ENCODE data around the gene CENPU.

CENPU gene

GRCh38 chr4:184732126-184732525 is 1.8 kb downstream of the CENPU start:
- no peak for DNase-seq (ENCODE audit: low read depth, low spot score)
- no peak overlapping the region for H3K4me3 ChIP-seq (ENCODE audit: low read depth, low read length)
- in situ Hi-C loops (cut with HindIII; ENCODE audit: low sequenced_read_pairs), result no loop called here
- no peak for TF ChIP-seq CTCF (IDR thresholded peaks at IDR 0.05; ENCODE audit: low read depth, low read length)

GRCh38 chr4:184731056-184731455 is 2.8 kb downstream of the CENPU start:
- no peak for TF ChIP-seq CTCF (IDR thresholded peaks at IDR 0.05; ENCODE audit: low read depth, low read length)
- no peak overlapping the region for H3K4me3 ChIP-seq (ENCODE audit: low read depth, low read length)
- in situ Hi-C loops (cut with HindIII; ENCODE audit: low sequenced_read_pairs), result no loop called here
- no peak for DNase-seq (ENCODE audit: low read depth, low spot score)

- no peak for TF ChIP-seq CTCF (IDR thresholded peaks at IDR 0.05; ENCODE audit: low read depth, low read length)
- in situ Hi-C loops (cut with HindIII; ENCODE audit: low sequenced_read_pairs), result no loop called here
- no peak for DNase-seq (ENCODE audit: low read depth, low spot score)
- H3K4me3 ChIP-seq (ENCODE audit: low read depth, low read length), result no peak overlapping the region
Measured at GRCh38 chr4:184729946-184730345, 4.0 kb downstream of the CENPU start.

DNA sequence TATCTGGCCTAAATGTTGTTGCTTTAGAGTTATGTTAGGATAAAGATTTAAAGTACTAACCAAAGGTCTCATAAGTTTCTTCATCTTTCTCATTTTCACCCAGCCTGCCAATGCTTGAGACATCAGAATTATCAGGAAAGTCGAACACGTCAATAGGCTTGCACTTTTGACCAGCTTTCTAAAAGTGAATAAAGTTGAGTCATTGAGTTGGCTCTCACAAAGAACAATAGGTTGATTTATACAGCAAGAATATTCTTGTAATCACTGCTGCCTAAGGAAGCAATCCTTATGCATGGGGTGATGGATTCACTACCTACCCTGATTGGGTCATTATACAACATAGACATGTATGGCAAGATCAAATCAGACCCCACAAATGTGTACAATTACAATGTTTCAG is 5.0 kb downstream of the CENPU start:
- peak; percentile 59 for DNase-seq (ENCODE audit: low read depth, low spot score)
- H3K4me3 ChIP-seq (ENCODE audit: low read depth, low read length), result no peak overlapping the region
- TF ChIP-seq CTCF (IDR thresholded peaks at IDR 0.05; ENCODE audit: low read depth, low read length), result no peak
- in situ Hi-C loops (cut with HindIII; ENCODE audit: low sequenced_read_pairs), result no loop called here

- TF ChIP-seq CTCF (IDR thresholded peaks at IDR 0.05; ENCODE audit: low read depth, low read length), result no peak
- DNase-seq (ENCODE audit: low read depth, low spot score), result no peak
- in situ Hi-C loops (cut with HindIII; ENCODE audit: low sequenced_read_pairs), result no loop called here
- H3K4me3 ChIP-seq (ENCODE audit: low read depth, low read length), result no peak overlapping the region
Measured at GRCh38 chr4:184727430-184727829, 6.5 kb downstream of the CENPU start.

- in situ Hi-C loops (cut with HindIII; ENCODE audit: low sequenced_read_pairs), result no loop called here
- no peak for DNase-seq (ENCODE audit: low read depth, low spot score)
- no peak overlapping the region for H3K4me3 ChIP-seq (ENCODE audit: low read depth, low read length)
- no peak for TF ChIP-seq CTCF (IDR thresholded peaks at IDR 0.05; ENCODE audit: low read depth, low read length)
Measured at GRCh38 chr4:184722798-184723197, 11.1 kb downstream of the CENPU start.

GRCh38 chr4:184721254-184721653 is 12.6 kb downstream of the CENPU start:
- no peak overlapping the region for H3K4me3 ChIP-seq (ENCODE audit: low read depth, low read length)
- in situ Hi-C loops (cut with HindIII; ENCODE audit: low sequenced_read_pairs), result no loop called here
- DNase-seq (ENCODE audit: low read depth, low spot score), result no peak
- no peak for TF ChIP-seq CTCF (IDR thresholded peaks at IDR 0.05; ENCODE audit: low read depth, low read length)
